Measurements from ENCODE around the gene SUPT16H. TPM values are rescaled to one million over a fixed set of nuclear protein-coding genes. Genes with fewer than 3 reads are reported as not detected.

The SUPT16H gene
- total and polyA plus RNA-seq, 12 donors = 24.8 to 36.1 (median 30.2) TPM

DNA sequence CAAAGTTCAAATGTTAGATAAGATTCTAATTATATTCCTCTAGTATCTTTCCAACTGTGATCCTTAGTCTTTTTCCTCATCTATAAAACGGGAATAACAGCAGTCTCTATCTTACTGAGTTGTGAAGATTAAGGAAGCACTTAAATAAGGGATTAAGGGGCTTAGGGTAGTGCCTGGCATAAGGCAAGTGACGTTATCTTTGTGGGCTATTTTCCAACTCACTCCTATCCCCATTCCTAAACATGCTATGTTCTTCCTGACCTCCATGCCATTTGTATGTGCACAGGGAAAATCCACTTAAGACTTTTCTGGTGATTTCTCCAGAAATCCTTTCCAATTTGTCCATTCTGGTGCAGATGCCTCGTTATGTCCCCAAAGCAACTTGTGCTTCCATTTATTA lies 33.3 kb downstream of the SUPT16H start:
- WGBS, 2 donors = 37 to 40% methylated on average over 3 of the region's 3 CpGs
- Histone ChIP-seq H3K4me1 (peaks cover 0 to 4% (median 0%) of the 10 kb centered on the region in 9 donors), H3K27me3 (no peaks in the 10 kb centered on the region), H3K27ac (no peak overlapping the region), H3K36me3 (peaks cover 0 to 53% (median 35%) of the 10 kb centered on the region in 9 donors), H3K4me3 (no peak overlapping the region), H3K9me3 (no peaks in the 10 kb centered on the region)
- DNase-seq (no peak), ATAC-seq (no peak)
- TF ChIP-seq, protein P1, sequence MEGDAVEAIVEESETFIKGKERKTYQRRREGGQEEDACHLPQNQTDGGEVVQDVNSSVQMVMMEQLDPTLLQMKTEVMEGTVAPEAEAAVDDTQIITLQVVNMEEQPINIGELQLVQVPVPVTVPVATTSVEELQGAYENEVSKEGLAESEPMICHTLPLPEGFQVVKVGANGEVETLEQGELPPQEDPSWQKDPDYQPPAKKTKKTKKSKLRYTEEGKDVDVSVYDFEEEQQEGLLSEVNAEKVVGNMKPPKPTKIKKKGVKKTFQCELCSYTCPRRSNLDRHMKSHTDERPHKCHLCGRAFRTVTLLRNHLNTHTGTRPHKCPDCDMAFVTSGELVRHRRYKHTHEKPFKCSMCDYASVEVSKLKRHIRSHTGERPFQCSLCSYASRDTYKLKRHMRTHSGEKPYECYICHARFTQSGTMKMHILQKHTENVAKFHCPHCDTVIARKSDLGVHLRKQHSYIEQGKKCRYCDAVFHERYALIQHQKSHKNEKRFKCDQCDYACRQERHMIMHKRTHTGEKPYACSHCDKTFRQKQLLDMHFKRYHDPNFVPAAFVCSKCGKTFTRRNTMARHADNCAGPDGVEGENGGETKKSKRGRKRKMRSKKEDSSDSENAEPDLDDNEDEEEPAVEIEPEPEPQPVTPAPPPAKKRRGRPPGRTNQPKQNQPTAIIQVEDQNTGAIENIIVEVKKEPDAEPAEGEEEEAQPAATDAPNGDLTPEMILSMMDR (IDR thresholded peaks at IDR 0.05) = no peak
- intact Hi-C loops (cut with DNase I) = loop anchor here in 1 of 10 donors (5.0 kb wide), 1 partner anchor 57 kb away; no protein-coding TSS in a partner anchor

DNA sequence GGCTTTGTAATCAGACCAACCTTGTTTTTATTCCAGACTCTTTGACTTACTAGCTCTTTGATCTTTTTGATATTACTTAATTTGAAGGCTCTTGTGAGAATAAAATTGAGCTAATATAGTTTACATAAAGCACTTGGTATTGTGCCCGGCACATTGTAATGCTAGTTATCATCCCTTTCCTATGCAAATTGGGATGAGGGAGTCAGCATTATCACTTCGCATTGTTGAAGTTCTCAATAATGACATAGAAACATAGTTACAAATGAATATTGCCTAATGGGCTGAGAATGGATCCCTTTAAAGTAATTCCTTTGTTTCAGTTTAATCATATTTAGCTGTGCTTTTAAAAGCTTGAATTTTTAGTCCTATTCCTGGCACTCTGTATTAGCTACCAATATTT lies 36.6 kb downstream of the SUPT16H start:
- H3K27ac ChIP-seq = no peak overlapping the region
- no peak overlapping the region for H3K4me3 ChIP-seq
- 70 to 74% methylated on average over 2 of the region's 2 CpGs for WGBS, 2 donors
- intact Hi-C loops (cut with DNase I) = no loop called here
- TF ChIP-seq, protein P1 (IDR thresholded peaks at IDR 0.05) = no peak
- no peaks in the 10 kb centered on the region for H3K27me3 ChIP-seq
- H3K4me1 ChIP-seq = peaks cover 0 to 9% (median 0%) of the 10 kb centered on the region in 9 donors
- peaks cover 0 to 20% (median 7%) of the 10 kb centered on the region in 9 donors for H3K36me3 ChIP-seq
- ATAC-seq (no peak), DNase-seq (no peak)
- H3K9me3 ChIP-seq = no peaks in the 10 kb centered on the region

- peaks cover 0 to 5% (median 0%) of the 10 kb centered on the region in 9 donors for H3K4me1 ChIP-seq
- no peaks in the 10 kb centered on the region for H3K27me3 ChIP-seq
- TF ChIP-seq, protein P1 (IDR thresholded peaks at IDR 0.05) = no peak
- intact Hi-C loops (cut with DNase I) = no loop called here
- H3K9me3 ChIP-seq = no peaks in the 10 kb centered on the region
- WGBS, 2 donors = 80 to 84% methylated on average over 2 of the region's 2 CpGs
- DNase-seq (no peak), ATAC-seq (no peak)
- H3K27ac ChIP-seq = no peak overlapping the region
- no peak overlapping the region for H3K4me3 ChIP-seq
- H3K36me3 ChIP-seq = peaks cover 0 to 14% (median 3%) of the 10 kb centered on the region in 9 donors
Measured at GRCh38 chr14:21346532-21347135, 37.2 kb downstream of the SUPT16H start.

GRCh38 chr14:21343035-21343794 lies 40.6 kb downstream of the SUPT16H start:
- Histone ChIP-seq H3K4me1 (peaks cover 0 to 5% (median 0%) of the 10 kb centered on the region in 9 donors), H3K36me3 (no peaks in the 10 kb centered on the region), H3K27ac (no peak overlapping the region), H3K27me3 (no peaks in the 10 kb centered on the region), H3K9me3 (no peaks in the 10 kb centered on the region), H3K4me3 (no peak overlapping the region)
- intact Hi-C loops (cut with DNase I) = no loop called here
- ATAC-seq (no peak), DNase-seq (no peak)
- TF ChIP-seq, protein P1 (IDR thresholded peaks at IDR 0.05) = no peak
- WGBS, 2 donors = 76 to 78% methylated on average over 13 of the region's 13 CpGs

Data from heart right ventricle (tissue), 16 donors.